Neural cell (in vitro differentiated cells): Measurements from ENCODE around the gene HPCA. TPM values are rescaled to one million over a fixed set of nuclear protein-coding genes. Genes with fewer than 3 reads are reported as not detected.

ENCODE experiments used
- H2AFZ ChIP-seq: fragments of 200-600, 300-800 bp; sonication (generic), shearing (Covaris generic); 2 replicates; pipeline ENCODE4 v1.6.0; 2014; ENCODE audit warnings: low read depth, mild to moderate bottlenecking, antibody characterized with exemption, low read length, moderate library complexity
- H3F3A ChIP-seq: fragments of 200-600 bp; shearing (Covaris generic); 2 replicates; pipeline ENCODE4 v1.6.1; 2016; ENCODE audit warnings: mild to moderate bottlenecking, moderate library complexity, mixed read lengths, antibody characterized with exemption, low read length; ENCODE audit not compliant: insufficient read depth, poor library complexity, severe bottlenecking
- H3K27ac ChIP-seq: fragments of 200-600, 300-800 bp; sonication (generic), shearing (Covaris generic); 2 replicates; pipeline ENCODE4 v1.5.1; 2014; ENCODE audit warnings: mild to moderate bottlenecking, low read length, moderate library complexity
- H3K27me3 ChIP-seq: fragments of 300-800, 200-600 bp; sonication (generic), shearing (Covaris generic); 2 replicates; pipeline ENCODE4 v1.6.0; 2014; ENCODE audit warnings: mild to moderate bottlenecking, low read depth, low read length, moderate library complexity; ENCODE audit not compliant: insufficient read depth
- H3K36me3 ChIP-seq: fragments of 300-800, 200-600 bp; sonication (generic), shearing (Covaris generic); 2 replicates; pipeline ENCODE4 v1.5.1; 2014; ENCODE audit warnings: mild to moderate bottlenecking, antibody characterized with exemption, low read length, moderate library complexity; ENCODE audit not compliant: insufficient read depth
- H3K4me2 ChIP-seq: fragments of 300-800, 200-600 bp; sonication (generic), shearing (Covaris generic); 2 replicates; pipeline ENCODE4 v1.6.0; 2014; ENCODE audit warnings: mild to moderate bottlenecking, low read length
- H3K4me3 ChIP-seq: fragments of 300-800, 200-600 bp; sonication (generic), shearing (Covaris generic); 2 replicates; pipeline ENCODE4 v1.5.1; 2014; ENCODE audit warnings: mild to moderate bottlenecking, low read length, moderate library complexity
- H3K79me2 ChIP-seq: fragments of 200-600 bp; shearing (Covaris generic); replicated peaks from 2 replicates; pipeline ENCODE4 v1.6.0; 2014; ENCODE audit warnings: mild to moderate bottlenecking, low read length, moderate library complexity; ENCODE audit not compliant: insufficient read depth
- H3K9ac ChIP-seq: fragments of 300-800, 200-600 bp; sonication (generic), shearing (Covaris generic); 2 replicates; pipeline ENCODE4 v1.6.1; 2016; ENCODE audit warnings: mild to moderate bottlenecking, low read length, mixed read lengths
- H3K9me2 ChIP-seq: fragments of 200-600 bp; shearing (Covaris generic); 2 replicates; pipeline ENCODE4 v1.6.1; 2016; ENCODE audit warnings: mild to moderate bottlenecking, low read length, mixed read lengths; ENCODE audit not compliant: insufficient read depth
- H3K9me3 ChIP-seq: fragments of 200-600, 300-800 bp; sonication (generic), shearing (Covaris generic); 2 replicates; pipeline ENCODE4 v1.6.1; 2016; ENCODE audit warnings: mild to moderate bottlenecking, mixed run types, low read length, moderate library complexity, mixed read lengths
- H4K20me1 ChIP-seq: fragments of 200-600 bp; shearing (Covaris generic); 2 replicates; pipeline ENCODE4 v1.6.1; 2016; ENCODE audit warnings: mild to moderate bottlenecking, mixed run types; ENCODE audit not compliant: insufficient read depth
- CTCF ChIP-seq: fragments of 450-650 bp; IDR thresholded peaks from 2 replicates; pipeline ENCODE4 v1.5.1; 2014; ENCODE audit warnings: antibody characterized with exemption, mild to moderate bottlenecking, moderate library complexity; ENCODE audit not compliant: poor library complexity, severe bottlenecking
- EP300 ChIP-seq: fragments of 450-650 bp; conservative IDR thresholded peaks from 2 replicates; pipeline ENCODE4 v1.6.1; 2014; ENCODE audit warnings: antibody characterized with exemption, mild to moderate bottlenecking, moderate library complexity; ENCODE audit not compliant: poor library complexity, severe bottlenecking
- EZH2 ChIP-seq: fragments of 200-600, 300-800 bp; shearing (Covaris generic), sonication (generic); IDR thresholded peaks from 2 replicates; pipeline ENCODE4 v1.6.1; 2014; ENCODE audit warnings: antibody characterized with exemption, low read length, borderline replicate concordance, mild to moderate bottlenecking; ENCODE audit not compliant: insufficient read depth, poor library complexity, severe bottlenecking
- MXI1 ChIP-seq: fragments of 450-650 bp; conservative IDR thresholded peaks from 2 replicates; pipeline ENCODE4 v1.6.1; 2014; ENCODE audit warnings: antibody characterized with exemption, mild to moderate bottlenecking; ENCODE audit not compliant: poor library complexity, severe bottlenecking
- POLR2AphosphoS5 ChIP-seq: IDR thresholded peaks from 2 replicates; pipeline ENCODE4 v1.6.1; 2012
- RAD21 ChIP-seq: fragments of 450-650 bp; conservative IDR thresholded peaks from 2 replicates; pipeline ENCODE4 v1.6.1; 2014; ENCODE audit warnings: antibody characterized with exemption, mild to moderate bottlenecking, moderate library complexity
- REST ChIP-seq: IDR thresholded peaks from 2 replicates; pipeline ENCODE4 v1.6.1; 2012; ENCODE audit warnings: borderline replicate concordance
- SMC3 ChIP-seq: fragments of 450-650 bp; conservative IDR thresholded peaks from 2 replicates; pipeline ENCODE4 v1.6.1; 2014; ENCODE audit warnings: antibody characterized with exemption, mild to moderate bottlenecking, moderate library complexity; ENCODE audit not compliant: poor library complexity
- TAF1 ChIP-seq: IDR thresholded peaks from 2 replicates; pipeline ENCODE4 v1.6.1; 2012; ENCODE audit warnings: low read depth
- polyA plus RNA-seq: library from polyadenylated mRNA; depleted of rRNA; stranded (reverse); fragments of >200 nt; gene quantifications from 2 replicates; pipeline ENCODE4 v1.2.3, GENCODE V29; 2014

The HPCA gene
- polyA plus RNA-seq, 1 donor from 2014 or later: 1.9 TPM

GRCh38 chr1:32918179-32918578 is 31.9 kb downstream of the HPCA start:
- Histone ChIP-seq H3K27me3 (no peaks in the 10 kb centered on the region), H3K79me2 (no peaks in the 10 kb centered on the region), H2AFZ (no peak overlapping the region), H3K4me2 (no peak overlapping the region), H3F3A (no peaks in the 10 kb centered on the region), H3K9ac (no peak overlapping the region), H3K4me3 (no peak overlapping the region), H3K27ac (no peak overlapping the region), H3K36me3 (no peaks in the 10 kb centered on the region), H3K9me3 (no peaks in the 10 kb centered on the region), H3K9me2 (no peaks in the 10 kb centered on the region), H4K20me1 (no peaks in the 10 kb centered on the region)
- TF ChIP-seq POLR2AphosphoS5 (no peak), EZH2 (no peak), TAF1 (no peak), MXI1 (no peak), SMC3 (no peak), EP300 (no peak), CTCF (no peak), REST (no peak), RAD21 (no peak)

- no peaks in the 10 kb centered on the region for H3K79me2 ChIP-seq
- TF ChIP-seq RAD21 (no peak), REST (no peak), MXI1 (no peak), SMC3 (no peak), EZH2 (no peak), CTCF (no peak), EP300 (no peak), POLR2AphosphoS5 (no peak), TAF1 (no peak)
These were observed 33.8 kb downstream of the HPCA start for GRCh38 chr1:32919811-32920733.

More at GRCh38 chr1:32919811-32920733, 33.8 kb downstream of the HPCA start:
- peaks cover 10% of the 10 kb centered on the region for H3K27me3 ChIP-seq
- H3K36me3 ChIP-seq: no peaks in the 10 kb centered on the region
- no peaks in the 10 kb centered on the region for H4K20me1 ChIP-seq
- no peak overlapping the region for H3K4me2 ChIP-seq
- no peak overlapping the region for H3K9ac ChIP-seq
- H3K9me3 ChIP-seq: no peaks in the 10 kb centered on the region
- H3F3A ChIP-seq: no peaks in the 10 kb centered on the region
- H3K4me3 ChIP-seq: no peak overlapping the region
- no peak overlapping the region for H3K27ac ChIP-seq
- H2AFZ ChIP-seq: no peak overlapping the region
- no peaks in the 10 kb centered on the region for H3K9me2 ChIP-seq
